Skeletal muscle cell (primary cell): Measurements from ENCODE around the gene TMEM214.
"Not testable (repeated sequence)": the region's sequence is repeated elsewhere in the genome, so short reads cannot be mapped to it uniquely, and the experiment has no call there.

Source experiments
- DNase-seq: peaks from one replicate; pipeline ENCODE4 v3.0.0-alpha.2; 2010; ENCODE audit warnings: low read depth
- H3K4me3 ChIP-seq: 2 replicates; pipeline ENCODE4 v1.5.1; 2011; ENCODE audit warnings: low read depth, mild to moderate bottlenecking, control low read depth, low read length, moderate library complexity

Gene TMEM214

GRCh38 chr2:27059141-27059820 lies 26.5 kb downstream of the TMEM214 start:
- H3K4me3 ChIP-seq = no peak overlapping the region
- no peak for DNase-seq

DNA sequence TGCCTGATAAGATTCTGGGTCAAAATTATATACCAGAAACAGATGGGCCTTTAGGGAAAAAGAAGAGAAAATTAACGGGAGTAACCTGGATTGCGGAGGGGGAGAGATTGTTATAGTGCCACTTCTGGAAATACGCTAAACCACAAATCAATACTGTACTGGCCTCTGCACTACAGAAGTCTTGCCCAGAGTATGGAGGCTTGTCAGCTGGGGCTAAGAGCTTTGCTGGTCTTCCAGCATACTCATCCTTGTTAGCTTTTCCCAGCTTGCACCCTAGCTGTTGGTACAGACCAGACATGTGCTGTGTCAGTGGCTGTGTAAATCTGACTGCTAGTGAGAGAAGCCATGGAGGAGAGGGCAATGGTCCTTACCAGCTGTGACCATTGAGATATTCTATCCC lies 27.6 kb downstream of the TMEM214 start:
- no peak for DNase-seq
- H3K4me3 ChIP-seq = no peak overlapping the region

GRCh38 chr2:27065128-27065527 lies 32.4 kb downstream of the TMEM214 start:
- H3K4me3 ChIP-seq = no peak overlapping the region
- DNase-seq = no peak

- no peak overlapping the region for H3K4me3 ChIP-seq
- no peak for DNase-seq
Measured at GRCh38 chr2:27067385-27067784, 34.6 kb downstream of the TMEM214 start.

GRCh38 chr2:27069436-27069835 lies 36.7 kb downstream of the TMEM214 start:
- no peak for DNase-seq
- H3K4me3 ChIP-seq = no peak overlapping the region

DNA sequence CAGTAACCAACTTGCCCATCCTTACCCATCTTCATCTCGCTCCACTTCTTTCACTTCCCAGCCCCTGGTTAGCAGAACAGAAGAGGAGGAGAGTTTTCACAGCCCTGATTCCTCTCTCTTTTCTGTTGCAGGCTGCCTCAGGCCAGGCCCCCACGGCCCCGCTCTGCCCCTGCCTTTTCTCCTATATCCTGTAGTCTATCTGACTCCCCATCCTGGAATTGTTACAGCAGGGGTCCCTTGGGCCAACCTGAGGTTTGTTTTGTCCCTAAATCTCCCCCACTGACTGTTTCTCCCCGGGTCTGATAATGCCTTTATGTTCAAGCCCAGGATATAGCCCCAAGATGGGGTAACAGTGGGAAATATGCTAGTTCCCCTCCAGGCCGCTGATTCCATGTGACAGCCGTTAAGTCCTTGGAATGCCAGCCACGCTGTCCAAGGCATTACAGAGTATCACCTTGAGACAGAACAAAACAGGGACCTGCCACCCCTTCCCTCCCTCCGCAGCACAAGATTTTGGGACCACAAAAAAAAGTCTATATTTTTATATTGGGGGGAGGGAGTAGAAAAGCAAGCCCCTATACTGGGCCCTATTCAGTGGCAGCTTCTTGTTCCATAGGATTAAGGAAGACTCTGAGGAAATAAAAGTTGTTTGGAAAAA lies 37.3 kb downstream of the TMEM214 start:
- no peak for DNase-seq
- peak overlapping the region; percentile 91 for H3K4me3 ChIP-seq

DNA sequence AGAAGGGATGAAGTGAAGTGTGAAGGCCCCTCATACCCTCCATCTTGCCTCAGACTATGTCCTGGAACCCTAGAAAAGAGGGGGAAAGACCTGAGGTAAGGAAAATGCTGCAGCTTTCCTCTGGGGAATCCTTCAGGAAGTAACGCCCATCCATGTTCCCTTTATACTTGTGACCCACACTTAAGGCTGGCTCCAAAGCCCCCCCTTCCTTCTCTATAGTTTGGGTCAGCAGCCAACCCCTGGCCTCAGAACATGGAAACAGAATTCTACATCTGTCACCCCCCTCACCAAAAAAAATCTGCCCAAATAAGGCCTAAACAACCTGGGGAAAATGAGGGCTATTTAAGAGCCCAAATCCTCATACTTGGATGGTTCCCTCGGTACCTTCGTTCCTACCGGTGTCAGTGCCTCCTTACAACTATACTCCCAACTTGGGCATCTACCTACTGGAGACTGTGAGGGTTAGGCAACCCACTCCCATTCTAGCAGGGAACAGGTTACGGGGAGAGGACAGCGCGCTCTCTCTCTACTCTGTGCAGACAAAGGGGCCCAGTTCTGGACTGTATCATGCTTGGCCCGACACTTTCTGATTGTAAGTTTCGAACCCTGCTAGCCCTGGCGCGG lies 38.0 kb downstream of the TMEM214 start:
- H3K4me3 ChIP-seq = peak overlapping the region; percentile 91
- DNase-seq = no peak

GRCh38 chr2:27071277-27071989 lies 38.7 kb downstream of the TMEM214 start, which contains the start of gene OST4:
OST4 (minus strand) TSS chr2:27071654.
- DNase-seq = peak; percentile 71
- peak within 1 kb of the TSS; percentile 91 for H3K4me3 ChIP-seq

- peak; percentile 70 for DNase-seq
- H3K4me3 ChIP-seq = peak overlapping the region; percentile 57
Measured at GRCh38 chr2:27071990-27072830, 39.4 kb downstream of the TMEM214 start.

GRCh38 chr2:27072920-27073319 lies 40.2 kb downstream of the TMEM214 start:
- DNase-seq = peak; percentile 55
- no peak overlapping the region for H3K4me3 ChIP-seq

DNA sequence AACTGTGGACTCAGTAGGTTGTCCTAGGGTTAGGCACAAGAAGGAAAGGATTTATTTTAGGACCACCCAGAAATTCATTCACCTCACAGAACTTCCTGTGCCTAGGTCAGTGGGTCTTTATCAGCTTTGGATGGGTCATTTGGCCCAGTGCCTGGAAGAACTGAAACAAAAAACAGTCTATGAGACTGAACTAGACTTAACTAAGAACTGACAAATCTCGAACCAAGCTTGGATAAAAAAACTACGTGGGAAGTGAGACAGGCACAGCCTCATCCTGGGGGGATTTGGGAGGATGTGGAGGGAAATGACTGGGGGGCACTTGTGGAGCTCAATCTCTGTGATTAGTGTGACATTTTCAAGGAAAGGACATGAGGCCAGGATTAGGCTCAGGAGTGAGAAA lies 41.0 kb downstream of the TMEM214 start:
- no peak overlapping the region for H3K4me3 ChIP-seq
- no peak for DNase-seq

DNA sequence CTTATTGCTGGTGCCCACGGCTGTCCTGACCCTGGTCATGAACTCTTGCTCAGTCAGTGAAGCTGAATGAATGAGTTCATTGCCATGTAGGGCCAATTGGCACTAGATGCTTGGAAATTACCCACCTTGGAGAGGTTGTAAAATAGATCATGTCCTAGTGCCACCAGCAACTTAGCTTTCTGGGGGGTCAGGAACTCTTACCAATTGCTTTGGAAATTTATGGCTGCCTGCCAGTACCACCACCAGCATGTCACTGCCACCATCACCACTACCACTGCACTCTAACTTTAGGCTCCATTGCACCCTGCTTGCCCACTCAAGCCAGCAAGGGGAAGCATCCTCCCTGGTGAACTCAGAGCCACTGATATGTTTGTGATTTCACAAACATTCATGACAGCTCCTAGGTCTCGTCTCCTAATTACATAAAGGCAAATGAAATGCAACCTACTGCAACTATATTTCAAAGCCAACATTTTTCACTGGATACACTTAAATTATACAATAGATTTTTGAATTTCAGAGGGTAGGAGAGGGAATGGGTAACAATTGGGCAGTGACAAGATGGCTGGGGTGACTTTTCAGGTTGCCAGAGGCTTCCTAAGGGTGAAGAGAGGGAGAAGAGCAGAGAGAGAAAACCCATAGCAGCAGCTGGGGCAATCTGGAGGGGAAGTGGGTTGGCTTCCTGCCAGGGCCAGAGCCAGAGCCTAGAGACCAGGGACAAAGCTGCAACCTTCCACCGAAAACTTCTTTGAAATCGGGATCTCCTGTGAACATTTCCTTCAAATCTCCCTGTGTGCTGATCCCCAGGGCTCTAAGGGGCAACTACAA lies 42.2 kb downstream of the TMEM214 start:
- no peak for DNase-seq

GRCh38 chr2:27075566-27075871 lies 42.8 kb downstream of the TMEM214 start:
- H3K4me3 ChIP-seq, DNase-seq: not testable (repeated sequence)

More for the DNA sequence above, 42.2 kb downstream of the TMEM214 start:
- no peak overlapping the region for H3K4me3 ChIP-seq

- DNase-seq = no peak
- no peak overlapping the region for H3K4me3 ChIP-seq
Measured at GRCh38 chr2:27076323-27076722, 43.6 kb downstream of the TMEM214 start.

DNA sequence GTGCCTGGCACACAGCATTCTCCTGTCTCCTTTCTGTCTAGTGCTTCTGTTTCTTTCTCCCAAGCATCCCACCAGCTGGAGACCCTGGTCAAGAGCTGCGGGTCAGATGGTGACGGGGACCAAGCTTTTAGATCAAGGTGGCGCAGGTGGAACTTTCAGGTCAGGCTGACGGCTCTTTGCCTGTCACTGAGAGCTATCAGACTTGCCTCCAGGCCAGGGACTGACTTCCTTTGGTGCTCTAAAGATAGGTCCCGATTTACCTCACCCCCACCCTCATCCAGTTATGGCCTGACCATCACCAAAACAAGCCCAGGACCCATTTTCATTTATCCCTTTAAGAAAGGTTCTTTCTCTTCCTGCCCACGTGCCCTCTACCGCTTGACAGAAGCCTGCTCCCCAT lies 44.5 kb downstream of the TMEM214 start:
- DNase-seq = no peak

DNA sequence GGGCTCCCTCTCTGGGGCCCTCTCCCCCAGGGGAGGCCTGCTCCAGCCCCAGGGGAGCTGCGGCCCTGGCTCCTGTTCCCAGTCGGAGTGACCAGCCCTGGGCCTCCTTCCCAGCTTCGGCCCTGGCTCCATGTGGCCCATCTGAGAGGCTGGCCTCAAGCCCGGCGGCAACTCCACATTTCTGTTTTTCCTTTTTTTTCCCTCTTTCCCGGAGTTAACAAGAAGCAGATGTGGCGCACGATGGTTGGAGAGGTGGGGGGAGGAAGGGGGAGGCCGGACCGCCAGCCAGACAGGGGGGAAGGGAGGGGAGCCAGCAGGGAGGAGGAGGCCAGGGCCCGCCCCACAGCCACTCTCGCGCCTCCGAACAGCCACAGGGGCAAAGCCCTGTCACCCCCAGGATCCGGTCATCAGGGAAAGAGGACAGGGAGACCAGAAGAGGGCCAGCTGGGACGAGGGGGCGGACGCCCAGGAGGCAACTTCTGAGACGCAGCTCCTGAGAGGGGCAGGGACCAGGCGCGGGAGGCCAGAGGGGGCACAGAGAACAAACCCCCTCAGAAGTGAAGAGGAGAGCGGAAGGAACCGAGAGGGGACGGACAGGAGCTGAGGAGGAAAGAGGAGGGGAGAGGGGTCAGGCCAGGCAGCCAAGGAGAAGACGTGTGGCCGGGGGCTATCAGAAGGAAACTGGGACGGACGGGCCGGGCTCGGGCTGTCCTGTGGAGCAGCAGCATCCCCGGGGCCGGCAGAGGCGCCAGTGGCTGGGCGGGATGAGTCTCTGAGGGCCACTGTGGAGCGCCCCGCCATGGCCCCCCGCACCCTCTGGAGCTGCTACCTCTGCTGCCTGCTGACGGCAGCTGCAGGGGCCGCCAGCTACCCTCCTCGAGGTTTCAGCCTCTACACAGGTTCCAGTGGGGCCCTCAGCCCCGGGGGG lies 45.8 kb downstream of the TMEM214 start, which contains the start of gene EMILIN1:
Gene EMILIN1 (plus strand): TSS at position 349 of the 928 bp plus-strand sequence. CDS start 451 bp downstream, at position 800.
- peak within 1 kb of the TSS; percentile 84 for H3K4me3 ChIP-seq

More for the DNA sequence above, 44.5 kb downstream of the TMEM214 start:
- H3K4me3 ChIP-seq = no peak overlapping the region

More for the DNA sequence above, 45.8 kb downstream of the TMEM214 start, which contains the start of gene EMILIN1:
- peak; percentile 83 for DNase-seq
